Nephron (organoid): ENCODE data around the gene UMPS.

Source experiments
- H3K27ac Mint-ChIP-seq, 3 experiments: 2 replicates each; pipeline ENCODE4 v1.8.0; 2020; ENCODE audit warnings: mixed read lengths in 3 of 3, mild to moderate bottlenecking in 2 of 3, moderate library complexity in 1 of 3
- H3K27me3 Mint-ChIP-seq: 2 replicates; pipeline ENCODE4 v1.8.0; 2021; ENCODE audit warnings: low read depth, mild to moderate bottlenecking, moderate library complexity, mixed read lengths
- H3K36me3 Mint-ChIP-seq: 2 replicates; pipeline ENCODE4 v1.8.0; 2020; ENCODE audit warnings: low read depth, mixed read lengths
- H3K4me1 Mint-ChIP-seq: 2 replicates; pipeline ENCODE4 v1.8.0; 2020; ENCODE audit warnings: mixed read lengths
- H3K4me3 Mint-ChIP-seq, 3 experiments: 2 replicates each; pipeline ENCODE4 v1.8.0; 2020; ENCODE audit warnings: mild to moderate bottlenecking in 3 of 3, mixed read lengths in 3 of 3, moderate library complexity in 2 of 3
- H3K9me3 Mint-ChIP-seq: 2 replicates; pipeline ENCODE4 v1.8.0; 2020; ENCODE audit warnings: mixed read lengths
- TF ChIP-seq, protein P1 (sequence below), 3 experiments: fragments of 200-600 bp; sonication (generic); IDR thresholded peaks; one replicate each; pipeline ENCODE4 v1.5.0; 2021; ENCODE audit warnings: antibody characterized with exemption in 3 of 3; ENCODE audit not compliant: unreplicated experiment in 3 of 3

UMPS gene

DNA sequence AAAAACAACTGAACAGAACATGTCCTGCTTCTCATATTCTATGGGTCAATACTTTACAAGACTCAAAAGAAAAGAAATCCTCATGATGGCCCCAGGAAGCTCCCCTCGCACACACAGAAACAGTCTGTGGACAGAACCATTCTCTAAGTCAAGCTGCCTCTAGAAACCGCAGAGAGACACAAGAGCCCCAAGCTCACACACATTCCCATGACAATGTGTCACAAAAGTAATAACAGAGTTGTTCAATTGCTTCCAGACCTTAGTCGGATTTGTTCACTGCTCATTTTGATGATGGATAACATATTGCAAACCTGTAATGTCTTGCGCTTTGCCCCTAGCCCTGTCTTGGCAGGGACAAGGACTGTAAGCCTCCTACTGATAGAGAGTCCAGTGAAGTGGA, 60.9 kb downstream of the UMPS start:
- H3K36me3 Mint-ChIP-seq = peaks cover 9% of the 10 kb centered on the region
- peaks cover 54% of the 10 kb centered on the region for H3K4me1 Mint-ChIP-seq
- no peaks in the 10 kb centered on the region for H3K9me3 Mint-ChIP-seq
- peaks cover 8% of the 10 kb centered on the region for H3K27me3 Mint-ChIP-seq
- H3K27ac Mint-ChIP-seq = peak overlapping the region; percentile 69 to 79 (median 74)
- TF ChIP-seq, protein P1, sequence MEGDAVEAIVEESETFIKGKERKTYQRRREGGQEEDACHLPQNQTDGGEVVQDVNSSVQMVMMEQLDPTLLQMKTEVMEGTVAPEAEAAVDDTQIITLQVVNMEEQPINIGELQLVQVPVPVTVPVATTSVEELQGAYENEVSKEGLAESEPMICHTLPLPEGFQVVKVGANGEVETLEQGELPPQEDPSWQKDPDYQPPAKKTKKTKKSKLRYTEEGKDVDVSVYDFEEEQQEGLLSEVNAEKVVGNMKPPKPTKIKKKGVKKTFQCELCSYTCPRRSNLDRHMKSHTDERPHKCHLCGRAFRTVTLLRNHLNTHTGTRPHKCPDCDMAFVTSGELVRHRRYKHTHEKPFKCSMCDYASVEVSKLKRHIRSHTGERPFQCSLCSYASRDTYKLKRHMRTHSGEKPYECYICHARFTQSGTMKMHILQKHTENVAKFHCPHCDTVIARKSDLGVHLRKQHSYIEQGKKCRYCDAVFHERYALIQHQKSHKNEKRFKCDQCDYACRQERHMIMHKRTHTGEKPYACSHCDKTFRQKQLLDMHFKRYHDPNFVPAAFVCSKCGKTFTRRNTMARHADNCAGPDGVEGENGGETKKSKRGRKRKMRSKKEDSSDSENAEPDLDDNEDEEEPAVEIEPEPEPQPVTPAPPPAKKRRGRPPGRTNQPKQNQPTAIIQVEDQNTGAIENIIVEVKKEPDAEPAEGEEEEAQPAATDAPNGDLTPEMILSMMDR (IDR thresholded peaks at IDR 0.05; ENCODE audit: unreplicated experiment in 3 of 3) = no peak
- no peak overlapping the region for H3K4me3 Mint-ChIP-seq

DNA sequence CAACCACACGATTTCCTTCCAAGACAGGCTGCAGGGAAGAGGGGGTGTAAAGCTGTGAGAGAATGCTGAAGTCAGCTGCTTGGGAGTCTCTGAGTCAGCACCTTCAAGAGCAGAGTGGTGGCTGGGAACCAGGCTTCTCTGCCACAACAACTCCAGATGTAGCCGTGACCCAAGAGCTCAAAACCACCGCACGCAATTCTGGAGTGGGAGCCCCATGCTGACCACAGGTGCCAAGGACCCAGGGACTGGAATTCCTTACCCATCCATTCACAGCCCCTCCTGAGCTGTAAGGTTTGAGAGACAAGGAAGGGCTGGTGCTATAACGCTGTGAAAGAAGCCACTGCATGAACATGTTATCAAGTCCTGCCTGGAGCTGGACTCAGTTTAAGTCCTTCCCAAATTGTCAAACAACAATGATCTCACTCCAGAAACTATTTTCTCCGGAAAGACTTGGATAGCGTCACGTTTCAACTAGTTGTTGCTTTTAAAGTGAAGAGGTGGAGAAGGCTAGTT, 61.4 kb downstream of the UMPS start:
- Mint-ChIP-seq H3K27ac (peak overlapping the region; percentile 69 to 79 (median 74)), H3K4me3 (no peak overlapping the region), H3K27me3 (peaks cover 8% of the 10 kb centered on the region), H3K4me1 (peaks cover 49% of the 10 kb centered on the region), H3K9me3 (no peaks in the 10 kb centered on the region), H3K36me3 (peaks cover 9% of the 10 kb centered on the region)
- TF ChIP-seq, protein P1 (IDR thresholded peaks at IDR 0.05; ENCODE audit: unreplicated experiment in 3 of 3) = no peak

DNA sequence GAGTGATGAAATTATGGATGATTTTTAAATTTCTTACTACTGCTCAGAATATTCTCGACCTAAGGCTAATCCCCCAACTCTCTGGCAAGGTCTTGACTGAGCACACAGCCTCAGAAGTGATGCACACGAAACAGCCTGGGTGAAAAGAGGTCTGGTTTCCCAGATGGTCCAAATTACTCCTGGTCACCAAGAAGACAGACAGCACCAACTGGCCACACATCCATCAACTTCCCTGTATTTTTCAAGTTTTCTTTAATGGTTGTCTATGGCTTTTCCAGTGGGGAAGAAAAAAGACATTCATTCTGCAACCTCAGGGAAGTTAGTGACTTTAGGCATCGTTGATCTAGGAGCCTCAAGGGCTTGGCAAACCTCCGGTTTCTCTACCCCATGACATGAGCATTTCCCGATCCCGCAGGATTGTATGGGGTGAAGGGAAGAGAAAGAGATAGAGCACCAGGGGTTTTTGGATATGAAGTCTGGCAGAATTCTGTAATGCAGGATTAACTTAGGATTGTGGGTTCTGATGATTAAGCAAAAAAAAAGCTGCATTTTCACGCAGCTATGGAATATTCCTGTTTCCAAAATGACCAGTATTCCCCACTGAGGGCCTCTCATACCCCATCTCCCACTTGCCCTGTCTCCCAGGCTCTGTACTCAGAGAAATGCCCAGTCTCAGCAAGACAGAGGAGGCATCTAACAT, 62.2 kb downstream of the UMPS start:
- Mint-ChIP-seq H3K27ac (peak overlapping the region; percentile 69 to 79 (median 74)), H3K36me3 (peaks cover 9% of the 10 kb centered on the region), H3K4me3 (no peak overlapping the region), H3K9me3 (no peaks in the 10 kb centered on the region), H3K27me3 (peaks cover 8% of the 10 kb centered on the region), H3K4me1 (peaks cover 42% of the 10 kb centered on the region)
- TF ChIP-seq, protein P1 (IDR thresholded peaks at IDR 0.05; ENCODE audit: unreplicated experiment in 3 of 3) = no peak

DNA sequence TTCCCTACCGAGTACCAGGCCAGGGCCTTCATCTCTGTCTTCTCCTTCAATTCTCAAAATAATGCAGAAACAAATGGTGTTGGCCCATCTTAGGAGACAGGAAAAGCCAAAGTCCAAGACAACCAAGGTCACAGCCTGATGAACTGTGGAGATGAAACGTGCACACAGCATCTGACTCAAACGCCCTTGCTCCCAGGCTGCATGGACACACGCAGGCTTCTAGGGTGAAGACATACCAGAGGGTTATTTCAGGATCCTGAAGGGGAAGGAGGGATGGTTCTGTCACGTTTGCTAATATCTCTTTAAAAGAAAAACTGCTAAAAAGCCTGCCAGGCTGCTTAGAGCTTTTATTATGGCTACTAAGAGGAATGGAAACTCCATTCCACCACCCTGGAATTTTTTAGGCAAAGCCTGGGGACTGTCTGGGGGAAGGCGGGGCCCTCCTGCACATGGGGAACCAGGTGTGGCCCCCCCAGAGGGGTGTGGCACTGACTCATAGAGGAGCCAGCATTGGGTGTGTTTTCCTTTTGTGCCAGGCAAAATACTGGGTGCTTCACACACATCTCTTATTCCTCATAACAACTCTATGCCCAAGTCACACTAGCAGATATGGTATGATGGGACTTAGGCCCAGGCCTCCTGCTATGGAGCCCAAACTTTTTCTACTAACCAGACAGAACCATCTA, 62.9 kb downstream of the UMPS start:
- no peaks in the 10 kb centered on the region for H3K9me3 Mint-ChIP-seq
- H3K36me3 Mint-ChIP-seq = peaks cover 9% of the 10 kb centered on the region
- peaks cover 39% of the 10 kb centered on the region for H3K4me1 Mint-ChIP-seq
- H3K27ac Mint-ChIP-seq = peak overlapping the region in 2 of 3 experiments; percentile 48 to 74
- peaks cover 8% of the 10 kb centered on the region for H3K27me3 Mint-ChIP-seq
- TF ChIP-seq, protein P1 (IDR thresholded peaks at IDR 0.05; ENCODE audit: unreplicated experiment in 3 of 3) = no peak
- no peak overlapping the region for H3K4me3 Mint-ChIP-seq

DNA sequence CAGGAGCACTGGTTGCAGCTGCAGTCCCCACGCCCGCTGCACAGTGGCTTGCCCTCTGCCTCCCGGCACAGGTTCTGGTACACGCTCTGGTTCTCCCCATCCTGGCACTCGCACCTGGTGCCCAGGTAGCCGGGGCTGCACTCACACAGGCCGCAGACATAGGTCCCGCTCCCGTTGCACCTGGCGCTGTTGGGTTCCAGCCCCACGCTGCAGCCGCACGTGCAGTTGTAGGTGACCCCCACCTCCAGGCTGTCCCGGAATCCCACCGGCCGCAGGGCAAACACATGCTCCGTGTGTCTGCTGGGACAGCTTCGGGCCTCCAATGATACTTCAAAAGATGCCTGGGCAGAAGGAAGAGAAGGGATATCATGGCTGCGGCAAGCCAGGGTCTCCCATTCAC, 66.2 kb downstream of the UMPS start:
- peaks cover 6% of the 10 kb centered on the region for H3K27me3 Mint-ChIP-seq
- TF ChIP-seq, protein P1 (IDR thresholded peaks at IDR 0.05; ENCODE audit: unreplicated experiment in 3 of 3) = no peak
- H3K4me3 Mint-ChIP-seq = no peak overlapping the region
- H3K9me3 Mint-ChIP-seq = no peaks in the 10 kb centered on the region
- peaks cover 52% of the 10 kb centered on the region for H3K4me1 Mint-ChIP-seq
- H3K27ac Mint-ChIP-seq = no peak overlapping the region
- peaks cover 4% of the 10 kb centered on the region for H3K36me3 Mint-ChIP-seq
